NAMALWA (cell line): ENCODE results near the gene CHD5.

Experiments
- DNase-seq: peaks from one replicate; pipeline ENCODE4 v3.0.0-alpha.2; 2015; ENCODE audit warnings: low spot score

The CHD5 gene

DNA sequence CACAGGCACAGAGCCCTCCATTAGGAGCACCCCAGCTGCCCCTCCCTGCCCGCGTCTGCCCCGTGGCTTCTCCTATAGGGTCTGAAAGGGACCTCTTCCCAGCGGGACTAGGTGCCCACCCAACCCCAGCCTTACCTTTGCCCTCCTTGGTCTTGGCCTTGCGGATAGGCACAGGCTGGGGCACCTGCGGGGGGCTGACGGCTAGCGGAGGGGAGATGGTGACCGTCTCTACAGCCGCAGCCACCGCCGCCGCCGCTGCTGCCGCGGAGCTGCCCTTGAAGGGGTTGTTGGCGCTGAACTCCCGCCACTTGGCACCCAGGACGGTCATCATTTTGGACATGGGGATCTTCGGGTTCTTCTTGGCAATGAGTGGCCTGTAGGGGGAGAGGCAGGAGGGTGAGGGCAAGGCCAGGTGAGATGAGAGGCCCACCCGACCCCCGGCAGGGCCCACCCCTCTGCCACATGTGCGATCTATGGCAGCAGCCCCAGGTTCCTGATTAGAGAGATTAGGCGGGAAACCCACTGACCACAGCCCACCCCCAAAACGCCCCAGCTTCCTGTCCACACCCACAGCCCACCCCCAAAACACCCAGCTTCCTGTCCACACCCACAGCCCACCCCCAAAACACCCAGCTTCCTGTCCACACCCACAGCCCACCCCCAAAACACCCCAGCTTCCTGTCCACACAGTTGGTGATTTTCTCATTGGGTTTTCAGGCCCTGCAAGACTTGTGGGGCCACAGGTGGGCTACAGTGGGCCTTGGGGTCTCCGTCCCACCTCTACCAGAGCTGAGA, 25.4 kb downstream of the CHD5 start:
- DNase-seq: no peak

DNA sequence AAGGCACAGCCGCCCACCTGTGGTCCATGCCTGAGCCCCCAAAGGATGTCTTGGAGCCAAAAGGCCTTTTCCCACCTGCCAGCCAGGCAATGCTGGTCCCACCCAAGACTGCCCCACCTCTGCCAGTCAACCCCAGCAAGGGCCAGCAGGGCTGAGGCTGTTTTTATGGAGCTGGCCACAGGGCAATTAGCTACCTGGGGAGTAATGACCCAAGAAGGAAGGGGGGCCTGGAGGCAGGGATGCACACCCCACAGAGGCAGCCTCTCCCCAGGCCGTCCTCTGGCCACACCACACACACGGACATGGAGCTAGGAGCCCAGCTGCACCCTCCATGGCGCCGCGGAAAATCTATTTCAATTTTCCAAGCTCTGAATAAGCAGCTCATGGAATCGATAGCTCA, 27.2 kb downstream of the CHD5 start:
- DNase-seq: no peak

DNA sequence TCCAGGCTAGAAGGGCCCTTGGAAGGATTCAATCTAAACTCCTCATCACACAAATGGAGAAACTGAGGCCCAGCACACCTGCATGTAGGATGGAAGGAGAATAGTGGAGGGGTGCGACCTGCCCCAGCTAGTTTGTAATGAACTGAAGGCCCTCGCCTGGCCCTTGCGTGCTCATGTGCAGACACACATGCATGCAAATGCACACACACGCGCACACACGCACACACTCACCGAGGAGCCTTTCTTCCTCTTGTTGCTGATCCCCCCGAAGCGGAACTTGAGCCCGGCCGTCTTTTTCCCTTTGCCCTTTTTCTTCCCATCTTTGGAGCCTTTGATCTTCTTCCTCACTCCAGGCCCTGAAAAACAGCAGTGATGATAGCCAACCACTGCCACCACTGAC, 27.9 kb downstream of the CHD5 start:
- no peak for DNase-seq

DNA sequence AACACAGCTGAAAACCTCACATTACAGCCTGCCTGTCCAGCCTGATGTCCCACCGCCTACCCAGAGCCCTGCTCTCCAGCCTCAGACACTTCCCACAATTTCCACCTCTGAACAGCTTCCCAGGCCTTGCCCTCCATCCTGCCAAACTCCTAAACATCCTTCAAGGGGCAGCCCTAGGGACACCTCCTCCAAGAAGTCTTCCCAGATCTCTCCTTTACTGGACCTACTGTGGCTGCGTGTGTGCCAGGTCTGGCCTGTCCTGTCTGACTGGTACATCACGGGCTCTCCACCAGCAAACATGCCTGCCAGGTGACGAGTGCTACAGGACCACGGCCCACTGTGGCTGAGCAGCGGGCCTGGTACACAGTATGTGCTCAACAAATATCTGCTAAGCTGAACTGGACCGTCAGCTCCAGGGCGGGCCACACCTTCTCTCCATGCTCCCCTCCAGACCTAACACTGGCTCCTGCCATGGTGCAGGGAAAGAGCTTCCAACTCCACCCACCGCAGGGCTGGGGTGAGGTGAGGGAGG, 28.8 kb downstream of the CHD5 start:
- no peak for DNase-seq

DNA sequence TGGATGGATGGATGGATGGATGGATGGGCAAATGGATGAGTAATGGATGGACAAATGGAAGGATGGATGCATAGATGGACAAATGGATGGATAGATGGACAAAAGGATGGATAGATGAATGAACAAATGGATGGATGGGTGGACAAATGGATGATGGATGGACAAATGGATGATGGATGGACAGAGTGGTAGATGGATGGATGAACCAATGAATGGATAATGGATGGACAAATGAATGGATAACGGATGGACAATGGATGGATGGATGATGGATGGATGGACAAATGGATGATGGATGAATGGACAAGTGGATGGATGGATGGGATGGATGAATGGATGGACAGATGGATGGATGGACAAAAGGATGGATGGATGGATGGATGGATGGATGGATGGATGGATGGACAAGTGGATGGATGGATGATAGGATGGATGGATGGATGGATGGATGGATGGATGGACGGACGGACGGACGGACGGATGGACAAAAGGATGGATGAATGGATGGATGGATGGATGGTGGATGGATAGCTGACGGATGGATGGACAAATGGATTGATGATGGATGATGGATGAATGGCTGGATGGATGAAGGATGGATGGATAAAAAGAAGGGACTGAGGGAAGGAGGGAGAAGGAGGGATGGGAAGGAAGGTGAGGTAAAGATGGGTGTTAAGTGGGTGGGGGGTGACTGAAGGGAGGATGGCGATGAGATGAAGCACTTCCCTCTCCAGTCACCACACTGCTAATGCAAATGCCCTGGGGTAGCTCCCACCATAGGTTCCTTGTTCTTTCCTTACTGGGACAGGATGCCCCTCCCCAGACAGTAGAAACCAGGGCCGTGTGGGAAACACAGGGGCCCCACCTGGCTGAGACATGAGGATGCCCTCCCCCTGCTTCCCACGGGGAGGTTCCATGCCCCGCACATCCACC, 29.8 kb downstream of the CHD5 start:
- DNase-seq: no peak

DNA sequence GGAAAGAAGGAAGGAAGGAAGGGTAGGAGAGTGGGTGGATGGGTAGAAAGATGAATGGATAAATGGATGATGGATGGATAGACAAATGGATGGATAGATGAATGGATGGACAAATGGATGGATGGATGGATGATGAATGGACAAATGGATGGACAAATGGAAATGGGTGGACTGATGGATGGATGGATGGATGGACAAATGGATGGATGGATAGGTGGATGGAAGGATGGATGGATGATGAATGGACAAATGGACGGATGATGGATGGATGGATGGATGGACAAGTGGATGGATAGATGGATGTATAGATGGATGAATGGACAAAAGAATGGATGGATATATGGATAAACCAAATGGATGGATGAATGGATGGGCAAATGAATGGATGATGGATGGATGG, 30.5 kb downstream of the CHD5 start:
- no peak for DNase-seq

DNA sequence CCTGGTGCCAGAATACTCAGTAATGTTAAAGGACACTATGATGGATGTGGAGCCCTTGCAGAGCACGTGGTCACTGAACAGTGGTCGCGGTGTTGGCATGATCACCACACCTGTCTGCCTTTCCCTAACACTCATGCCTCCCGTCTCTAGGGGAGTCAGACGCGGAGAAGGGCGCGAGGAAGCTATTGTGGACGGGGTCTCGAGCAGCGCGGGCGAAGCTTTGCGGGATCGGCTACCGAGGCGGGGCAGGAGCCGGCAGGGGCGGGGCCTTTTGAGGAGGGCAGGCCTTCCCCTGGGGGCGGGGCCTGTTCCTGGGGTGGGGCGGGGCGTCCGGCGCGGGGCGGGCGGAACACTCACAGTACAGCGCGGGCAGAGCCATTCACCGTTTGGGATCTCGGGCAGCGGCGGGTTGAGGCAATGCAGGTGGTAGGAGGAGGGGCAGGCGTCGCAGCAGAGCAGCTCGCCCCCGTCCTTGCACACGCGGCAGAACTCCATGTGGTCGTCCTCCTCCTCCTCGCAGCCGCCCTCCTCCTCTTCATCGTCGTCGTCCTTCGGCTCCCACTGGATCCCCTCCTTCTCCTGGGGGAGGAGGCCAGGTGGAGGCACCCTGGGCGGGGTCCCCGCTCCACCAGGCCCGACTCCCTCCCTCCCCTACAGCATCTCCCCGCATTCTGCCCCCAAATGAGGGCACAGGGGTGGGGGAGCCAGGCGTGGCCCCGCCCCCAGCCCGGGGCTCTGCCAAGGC, 31.5 kb downstream of the CHD5 start:
- no peak for DNase-seq

DNA sequence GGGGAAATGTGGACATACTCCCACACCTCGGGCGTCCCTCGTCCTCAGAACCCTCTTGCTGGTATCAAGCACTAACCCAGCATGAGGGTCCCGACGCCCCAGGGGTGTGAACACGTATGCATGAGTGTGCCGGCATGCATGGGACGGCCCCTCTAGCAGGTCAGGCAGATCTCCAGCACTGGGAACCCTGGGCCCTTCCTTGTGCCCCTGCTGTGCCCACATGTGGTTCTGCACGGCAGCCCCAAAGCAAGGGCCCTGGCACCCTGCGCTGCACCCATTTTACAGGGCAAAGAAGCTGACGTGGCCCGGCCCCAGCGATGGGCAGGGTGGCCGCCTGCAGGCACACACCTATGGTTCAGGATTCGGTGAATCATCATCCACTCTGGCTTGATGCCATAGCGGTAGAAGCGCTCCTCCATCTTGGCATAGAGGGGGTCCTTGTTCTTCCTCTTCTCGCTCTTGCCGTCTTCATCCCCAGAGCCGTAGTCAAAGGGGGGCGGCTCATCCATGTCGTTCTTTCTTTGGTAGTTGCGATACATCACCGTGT, 34.2 kb downstream of the CHD5 start:
- no peak for DNase-seq

DNA sequence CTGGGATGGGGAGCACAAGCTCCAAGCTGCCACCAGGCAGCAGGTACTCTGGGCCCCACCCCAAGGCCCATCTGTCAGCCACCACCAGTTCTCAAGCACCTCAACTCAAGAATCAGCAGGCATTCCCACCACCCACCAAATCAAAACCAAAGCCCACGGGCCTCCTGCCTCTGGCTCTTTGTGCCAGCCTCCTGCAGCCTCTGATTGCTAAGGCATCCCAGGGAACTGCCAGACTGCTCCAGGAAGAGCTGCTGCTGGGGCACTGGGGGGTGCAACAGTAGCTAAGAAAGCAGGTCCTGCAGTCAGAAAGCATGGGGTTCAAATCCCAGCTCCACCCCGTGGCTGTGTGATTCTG, 34.7 kb downstream of the CHD5 start:
- DNase-seq: no peak

DNA sequence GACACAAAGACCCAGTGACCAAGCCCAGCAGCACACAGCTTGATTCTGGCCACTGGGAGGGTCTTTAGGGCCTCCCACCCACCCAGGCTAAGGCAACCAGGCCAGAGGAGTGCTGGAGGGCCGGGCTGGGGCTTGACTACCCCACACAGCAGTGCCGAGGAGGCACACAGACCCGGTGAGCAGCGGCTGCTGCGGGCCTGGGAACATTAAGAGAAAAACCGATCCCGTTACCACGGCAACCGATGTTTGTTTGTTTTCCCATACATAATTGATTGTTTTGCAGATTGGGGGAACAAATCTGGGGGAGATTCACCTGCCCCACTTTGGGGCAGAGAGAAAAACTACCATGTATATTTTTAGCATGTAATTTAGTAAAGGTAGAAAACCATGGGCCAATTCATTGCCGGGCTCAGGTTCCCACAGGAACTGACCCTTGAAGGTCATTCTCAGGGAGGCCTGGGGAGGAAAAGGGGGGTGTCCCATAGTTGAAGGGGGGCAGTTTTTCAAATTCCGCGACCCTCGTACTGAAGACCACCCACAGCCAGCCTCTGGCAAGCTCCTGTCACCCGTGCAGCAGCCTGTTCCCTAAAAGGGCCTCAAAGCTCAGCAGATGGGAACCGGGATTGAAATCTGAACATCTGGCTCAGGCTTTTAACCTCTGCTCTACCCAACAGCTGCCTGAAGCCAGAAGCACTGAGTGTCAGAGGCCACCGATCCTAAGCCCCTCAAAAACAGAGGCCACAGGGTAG, 35.3 kb downstream of the CHD5 start:
- no peak for DNase-seq

DNA sequence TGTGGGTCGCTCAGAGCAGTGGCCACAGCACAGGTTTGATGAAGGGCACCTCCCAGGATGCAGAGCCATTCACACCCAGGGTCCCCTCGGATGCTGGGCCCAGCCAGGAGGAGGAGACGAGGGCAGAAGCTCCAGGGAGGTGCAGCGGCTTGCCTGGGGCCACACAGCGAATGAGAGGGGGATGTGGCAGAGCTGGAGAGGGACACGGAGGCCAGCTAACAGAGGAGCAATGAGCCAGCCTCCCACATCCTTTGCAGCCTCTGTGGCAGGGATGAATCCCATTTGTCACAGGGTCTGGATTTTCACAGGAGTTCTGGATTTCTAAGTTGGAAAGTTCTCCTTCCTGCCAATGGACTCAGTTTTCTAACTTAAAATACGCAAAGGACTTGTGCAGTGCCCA, 35.9 kb downstream of the CHD5 start:
- DNase-seq: no peak

DNA sequence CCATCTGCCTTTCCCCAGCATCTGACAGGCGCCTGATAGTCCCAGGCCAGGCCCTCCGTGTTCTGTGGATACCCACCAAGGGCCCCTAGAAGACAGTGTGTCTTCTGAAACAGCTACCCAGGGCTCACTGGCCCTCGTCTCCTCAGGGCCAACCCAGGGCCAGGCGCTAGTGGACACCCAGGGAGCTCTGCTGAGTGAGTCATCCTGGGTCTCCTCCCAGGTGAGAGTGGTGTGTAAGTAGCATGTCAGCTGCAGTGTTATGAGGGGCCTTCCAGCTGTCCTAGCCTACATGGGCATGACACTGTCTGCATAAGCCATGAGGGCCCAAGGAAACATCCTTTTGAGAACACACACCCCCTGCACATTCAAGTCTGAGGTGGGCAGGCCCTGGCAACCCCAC, 36.7 kb downstream of the CHD5 start:
- no peak for DNase-seq

DNA sequence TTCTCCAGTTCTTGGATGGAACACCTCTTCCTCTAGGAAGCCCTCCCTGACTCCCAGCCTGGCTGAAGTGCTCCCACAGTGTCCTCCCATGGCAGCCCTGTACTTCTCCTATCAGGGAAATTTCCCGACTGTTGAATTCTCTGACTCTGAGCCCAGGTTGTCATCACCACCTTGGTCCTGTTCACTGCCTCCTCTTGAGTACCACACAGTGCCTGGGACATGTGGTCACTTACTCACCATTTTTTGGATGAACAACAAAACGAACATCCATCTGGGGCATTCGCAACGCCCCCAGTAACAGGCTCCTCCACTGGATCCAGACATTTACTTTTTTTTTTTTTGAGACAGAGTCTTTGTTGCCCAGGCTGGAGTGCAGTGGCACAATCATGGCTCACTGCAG, 37.4 kb downstream of the CHD5 start:
- DNase-seq: no peak

DNA sequence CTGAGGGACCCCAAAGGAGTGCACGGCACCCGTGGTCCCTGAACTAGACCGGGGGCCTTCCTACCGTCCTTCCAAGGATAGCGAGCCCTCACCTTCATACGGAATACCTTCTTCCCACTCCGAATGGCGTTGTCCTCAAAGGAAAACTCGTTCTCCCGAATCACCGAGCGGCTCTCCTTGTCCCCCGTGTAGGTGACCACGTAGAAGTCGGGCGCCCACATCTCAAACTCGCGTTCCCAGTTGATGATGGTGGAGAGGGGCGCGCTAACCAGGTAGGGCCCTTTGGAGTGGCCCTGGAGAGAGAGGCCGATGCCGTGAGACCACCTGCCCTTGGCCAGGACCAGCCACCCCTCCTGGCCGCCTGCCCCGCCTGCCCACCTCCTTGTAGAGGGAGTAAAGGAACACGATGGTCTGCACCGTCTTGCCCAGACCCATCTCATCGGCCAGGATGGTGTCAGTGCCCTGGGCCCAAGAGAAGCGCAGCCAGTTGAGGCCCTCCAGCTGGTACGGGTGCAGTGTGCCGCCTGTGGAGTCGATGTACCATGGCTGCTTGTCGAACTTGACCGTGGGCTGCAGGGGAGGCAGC, 38.0 kb downstream of the CHD5 start:
- DNase-seq: no peak

DNA sequence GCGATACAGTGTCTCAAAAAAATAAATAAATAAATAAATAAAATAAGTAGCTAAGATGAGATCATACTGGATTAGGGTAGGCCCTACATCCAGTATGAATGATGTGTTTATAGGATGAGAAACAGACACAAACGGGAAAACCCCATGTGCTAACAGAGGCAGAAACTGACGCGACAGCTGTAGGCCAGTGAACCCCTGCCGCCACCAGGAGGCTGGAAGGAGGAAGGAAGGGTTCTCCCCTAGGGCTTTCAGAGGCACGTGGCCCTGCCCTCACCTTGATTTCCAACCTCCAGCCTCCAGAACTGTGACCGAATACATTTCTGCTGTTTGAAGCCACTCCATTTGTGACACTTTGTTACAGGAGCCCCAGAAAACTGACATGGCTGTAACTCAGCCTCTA, 38.5 kb downstream of the CHD5 start:
- peak; percentile 77 for DNase-seq

DNA sequence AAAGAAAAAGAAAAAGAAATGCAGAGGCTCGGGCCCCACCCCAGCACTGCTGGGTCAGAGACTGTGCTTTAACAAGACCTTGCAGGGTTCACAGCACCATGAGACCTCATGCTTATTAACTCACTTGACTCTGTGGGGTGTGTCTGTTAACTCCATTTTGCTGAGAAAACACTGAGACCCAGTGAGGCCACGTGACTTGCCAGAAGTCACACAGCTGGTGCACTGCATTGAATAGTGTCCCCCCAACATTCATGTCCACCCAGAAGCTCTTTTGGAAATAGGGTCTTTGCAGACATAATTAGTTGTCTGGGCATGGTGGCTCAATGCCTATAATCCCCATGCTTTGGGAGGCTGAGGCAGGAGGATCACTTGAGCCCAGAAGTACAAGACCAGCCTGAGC, 39.7 kb downstream of the CHD5 start:
- no peak for DNase-seq

DNA sequence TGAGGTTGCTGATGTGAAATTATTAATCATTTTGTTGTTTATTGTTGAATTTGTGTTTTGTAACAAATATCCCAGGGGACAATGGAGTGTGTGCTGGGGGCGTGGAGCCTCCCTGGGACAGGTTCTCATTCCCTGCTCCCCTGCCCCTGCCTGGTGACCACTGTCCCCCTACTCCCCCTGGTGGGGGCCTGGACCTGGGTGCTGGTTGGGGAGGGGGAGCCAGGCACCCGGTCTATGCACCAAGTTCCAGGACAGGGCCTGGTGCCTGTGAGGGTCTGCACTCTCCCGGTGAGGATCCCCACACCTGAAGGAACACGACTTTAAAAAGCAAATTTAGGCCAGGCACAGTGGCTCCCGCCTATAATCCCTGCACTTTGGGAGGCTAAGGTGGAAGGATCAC, 42.4 kb downstream of the CHD5 start:
- DNase-seq: no peak

DNA sequence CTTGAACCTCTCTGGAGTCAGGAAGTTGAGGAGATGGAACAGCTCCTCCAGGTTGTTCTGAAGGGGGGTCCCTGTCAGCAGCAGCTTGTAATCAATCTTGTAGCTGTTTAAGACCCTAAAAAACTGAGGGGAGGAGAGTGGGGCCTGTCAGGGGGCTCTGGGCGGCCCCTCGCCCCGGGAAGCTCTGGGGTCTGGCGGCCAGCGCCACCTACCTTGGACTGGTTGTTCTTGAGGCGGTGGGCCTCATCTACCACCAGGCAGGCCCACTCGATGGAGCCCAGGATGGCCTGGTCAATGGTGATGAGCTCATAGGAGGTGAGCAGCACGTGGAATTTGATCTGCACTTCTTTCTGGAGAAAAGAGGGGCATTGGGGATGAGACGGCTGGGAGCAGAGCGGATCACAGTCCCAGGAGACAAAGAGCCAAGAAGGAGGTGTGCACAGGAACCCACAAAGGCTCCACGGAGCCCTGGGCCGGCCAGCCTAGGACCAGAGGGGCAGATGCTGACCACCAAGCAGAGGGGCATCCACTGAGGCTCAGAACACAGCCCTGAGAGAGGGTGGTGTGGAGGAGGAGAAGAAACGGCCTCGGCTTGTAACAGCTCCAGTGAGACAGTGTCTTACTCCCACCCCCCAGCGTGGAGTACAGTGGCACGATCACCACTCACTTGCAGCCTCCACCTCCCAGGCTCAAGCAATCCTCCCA, 43.5 kb downstream of the CHD5 start:
- DNase-seq: no peak

DNA sequence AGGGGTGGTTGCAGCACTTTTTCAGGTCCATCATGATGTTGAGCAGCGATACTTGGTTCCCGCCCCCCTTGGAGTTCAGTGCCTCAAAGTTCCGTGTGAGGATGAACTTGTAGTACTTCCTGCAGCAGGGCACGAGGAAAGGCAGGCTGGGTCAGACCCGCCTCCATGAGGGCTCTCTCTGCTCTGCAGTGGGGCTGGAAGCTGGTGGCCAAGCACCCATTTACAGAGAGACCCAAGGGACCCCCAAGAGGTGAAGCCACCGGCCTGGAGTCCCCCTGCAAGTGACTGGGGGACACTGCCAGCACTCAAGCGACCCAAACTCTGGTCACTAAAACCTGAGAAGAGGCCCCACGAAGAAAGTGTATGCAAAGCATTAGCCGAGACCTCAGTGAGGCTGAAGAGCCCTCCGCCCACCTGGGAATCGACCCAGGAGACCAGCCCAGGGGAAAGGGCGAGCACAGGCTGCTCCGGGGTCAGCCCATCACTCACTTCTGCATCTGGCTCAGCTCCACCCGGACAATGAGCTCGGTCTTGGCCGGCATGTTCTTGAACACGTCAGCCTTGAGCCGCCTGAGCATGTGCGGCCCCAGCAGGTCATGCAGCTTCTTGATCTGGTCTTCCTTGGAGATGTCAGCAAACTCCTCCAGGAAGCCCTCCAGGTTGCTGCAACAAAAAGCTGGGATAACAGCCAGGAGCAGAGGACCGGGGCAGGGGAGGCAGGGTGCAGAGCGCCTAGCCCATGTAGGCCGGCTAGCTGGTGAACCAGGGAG, 45.2 kb downstream of the CHD5 start:
- no peak for DNase-seq

DNA sequence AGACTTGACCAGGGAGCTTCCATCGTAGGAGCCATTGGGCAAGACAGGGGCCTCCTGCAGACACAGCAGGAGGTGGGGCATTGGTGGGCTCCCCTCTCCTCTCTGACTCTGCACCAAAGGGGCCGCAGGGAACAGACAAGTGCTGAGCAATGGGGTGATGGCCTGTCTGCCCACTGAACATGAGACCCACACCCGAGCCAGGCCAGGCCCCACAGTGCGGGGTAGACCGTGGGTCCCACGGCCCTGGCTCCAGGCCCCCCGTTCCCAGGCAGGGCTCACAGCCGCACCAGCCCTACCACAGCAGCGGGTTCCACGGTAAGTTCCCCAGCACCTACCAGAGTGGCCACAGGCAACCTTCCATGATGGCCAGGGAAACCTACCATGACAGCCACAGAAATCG, 45.9 kb downstream of the CHD5 start:
- DNase-seq: no peak
